ENCODE measurements around the gene ZMYND19. TPM values are rescaled to one million over a fixed set of nuclear protein-coding genes. Genes with fewer than 3 reads are reported as not detected.
"Not testable (repeated sequence)": the region's sequence is repeated elsewhere in the genome, so short reads cannot be mapped to it uniquely, and the experiment has no call there.

Gene ZMYND19

GRCh38 chr9:137534256-137535119 lies 55.8 kb downstream of the ZMYND19 start:
- H3K4me1 ChIP-seq (ENCODE audit: control insufficient read depth, insufficient read depth, low read length) = peaks cover 15% of the 10 kb centered on the region
- no peak overlapping the region for H3K4me2 ChIP-seq (ENCODE audit: low read length)
- H3K27me3 ChIP-seq (ENCODE audit: control insufficient read depth, insufficient read depth, low read length) = peaks cover 4% of the 10 kb centered on the region
- no peak overlapping the region for H3K4me3 ChIP-seq (ENCODE audit: low read length)
- no peaks in the 10 kb centered on the region for H3K9me3 ChIP-seq (replicated peaks; ENCODE audit: low read length)
- H3K9ac ChIP-seq (ENCODE audit: low read depth, low read length) = no peak overlapping the region
- no peaks in the 10 kb centered on the region for H3K36me3 ChIP-seq (ENCODE audit: insufficient read depth, low read length)

GRCh38 chr9:137532891-137533468 lies 57.3 kb downstream of the ZMYND19 start:
- not testable (repeated sequence) for H3K27me3 ChIP-seq (ENCODE audit: control insufficient read depth, insufficient read depth, low read length); H3K36me3 ChIP-seq (ENCODE audit: insufficient read depth, low read length); H3K9ac ChIP-seq (ENCODE audit: low read depth, low read length); H3K4me3 ChIP-seq (ENCODE audit: low read length); H3K9me3 ChIP-seq (replicated peaks; ENCODE audit: low read length); H3K4me2 ChIP-seq (ENCODE audit: low read length)
- peaks cover 15% of the 10 kb centered on the region for H3K4me1 ChIP-seq (ENCODE audit: control insufficient read depth, insufficient read depth, low read length)

Small RNA genes lying within 50 kb of the gene (small RNA-seq; reads per million reads assigned to genes)
- gene RF00017 = not detected
